Activated CD8-positive, alpha-beta memory T cell treated with anti-CD3 and anti-CD28 coated beads, Interleukin-2, amount 50 U/mL, for 1 hour (primary cell): ENCODE measurements around the gene KCNH2.

Experiments
- DNase-seq: peaks from one replicate; pipeline ENCODE4 v3.0.0-alpha.2; 2020; ENCODE audit errors: extremely low read depth

Gene KCNH2

GRCh38 chr7:150947761-150948651, 30.1 kb downstream of the KCNH2 start:
- no peak for DNase-seq

GRCh38 chr7:150947241-150947745, 30.8 kb downstream of the KCNH2 start:
- no peak for DNase-seq

GRCh38 chr7:150946421-150947240, 31.5 kb downstream of the KCNH2 start:
- DNase-seq = no peak

- DNase-seq = no peak
These were observed 32.2 kb downstream of the KCNH2 start for GRCh38 chr7:150945853-150946420.

GRCh38 chr7:150945171-150945852, 32.8 kb downstream of the KCNH2 start:
- DNase-seq = no peak

- no peak for DNase-seq
These were observed 33.8 kb downstream of the KCNH2 start for GRCh38 chr7:150944066-150945042.

- DNase-seq = no peak
These were observed 34.7 kb downstream of the KCNH2 start for GRCh38 chr7:150943453-150943814.

GRCh38 chr7:150942591-150943452, 35.3 kb downstream of the KCNH2 start:
- no peak for DNase-seq

GRCh38 chr7:150942001-150942590, 36.0 kb downstream of the KCNH2 start:
- DNase-seq = no peak

GRCh38 chr7:150941351-150942000, 36.6 kb downstream of the KCNH2 start:
- DNase-seq = no peak

- no peak for DNase-seq
These were observed 37.6 kb downstream of the KCNH2 start for GRCh38 chr7:150940431-150941102.

- no peak for DNase-seq
These were observed 38.7 kb downstream of the KCNH2 start for GRCh38 chr7:150939466-150939865.

GRCh38 chr7:150939052-150939451, 39.1 kb downstream of the KCNH2 start:
- DNase-seq = no peak

- DNase-seq = no peak
These were observed 39.6 kb downstream of the KCNH2 start for GRCh38 chr7:150938566-150938965.

- DNase-seq = no peak
These were observed 40.1 kb downstream of the KCNH2 start for GRCh38 chr7:150937848-150938561.

GRCh38 chr7:150936018-150936417, 42.1 kb downstream of the KCNH2 start:
- DNase-seq = no peak

GRCh38 chr7:150935149-150935548, 43.0 kb downstream of the KCNH2 start:
- DNase-seq = no peak
